GM19467 (cell line): ENCODE results near the gene PSMD10.

Experiments
- ATAC-seq: cut with Tn5 transposase; IDR thresholded peaks from one replicate; pipeline ENCODE4 v1.9.1; 2021; ENCODE audit warnings: mild to moderate bottlenecking, moderate library complexity; ENCODE audit not compliant: unreplicated experiment

PSMD10 gene, protein sequence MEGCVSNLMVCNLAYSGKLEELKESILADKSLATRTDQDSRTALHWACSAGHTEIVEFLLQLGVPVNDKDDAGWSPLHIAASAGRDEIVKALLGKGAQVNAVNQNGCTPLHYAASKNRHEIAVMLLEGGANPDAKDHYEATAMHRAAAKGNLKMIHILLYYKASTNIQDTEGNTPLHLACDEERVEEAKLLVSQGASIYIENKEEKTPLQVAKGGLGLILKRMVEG

DNA sequence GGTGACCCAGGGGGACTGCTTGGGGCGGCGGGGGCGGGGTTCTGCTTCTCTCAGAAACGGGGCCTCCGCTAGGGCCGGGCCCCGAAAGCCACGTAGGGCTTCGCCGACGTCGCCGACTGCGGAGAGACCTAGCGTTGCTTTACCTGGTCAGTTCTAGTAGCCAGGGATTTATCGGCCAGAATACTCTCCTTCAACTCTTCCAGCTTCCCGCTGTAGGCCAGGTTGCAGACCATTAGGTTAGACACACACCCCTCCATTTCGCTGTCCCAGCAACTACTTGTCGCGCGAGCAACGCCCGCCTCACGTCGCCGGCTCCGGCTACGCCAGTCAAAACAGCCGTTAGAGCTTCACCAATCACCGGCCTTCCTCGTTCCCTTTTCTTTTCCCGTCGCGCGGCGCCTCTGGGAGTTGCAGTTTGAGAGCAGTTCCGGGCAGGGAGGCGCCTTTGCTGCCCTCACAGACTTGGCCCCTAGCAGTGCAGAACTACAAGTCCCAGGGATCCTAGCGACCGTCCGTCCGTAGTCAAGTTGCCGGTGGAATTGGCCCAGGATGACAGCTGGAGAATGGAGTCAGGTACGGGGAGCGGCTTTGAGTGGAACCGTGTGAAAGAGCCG, at the start of gene PSMD10, which contains the start of gene ATG4A:
PSMD10 (minus strand) TSS at position 279 of the 614 bp plus-strand sequence; CDS start at position 257, 22 bp downstream.
ATG4A (plus strand) TSS at position 515 of the 614 bp plus-strand sequence; CDS start at position 564, 49 bp downstream.
- ATAC-seq: peak; percentile 96

DNA sequence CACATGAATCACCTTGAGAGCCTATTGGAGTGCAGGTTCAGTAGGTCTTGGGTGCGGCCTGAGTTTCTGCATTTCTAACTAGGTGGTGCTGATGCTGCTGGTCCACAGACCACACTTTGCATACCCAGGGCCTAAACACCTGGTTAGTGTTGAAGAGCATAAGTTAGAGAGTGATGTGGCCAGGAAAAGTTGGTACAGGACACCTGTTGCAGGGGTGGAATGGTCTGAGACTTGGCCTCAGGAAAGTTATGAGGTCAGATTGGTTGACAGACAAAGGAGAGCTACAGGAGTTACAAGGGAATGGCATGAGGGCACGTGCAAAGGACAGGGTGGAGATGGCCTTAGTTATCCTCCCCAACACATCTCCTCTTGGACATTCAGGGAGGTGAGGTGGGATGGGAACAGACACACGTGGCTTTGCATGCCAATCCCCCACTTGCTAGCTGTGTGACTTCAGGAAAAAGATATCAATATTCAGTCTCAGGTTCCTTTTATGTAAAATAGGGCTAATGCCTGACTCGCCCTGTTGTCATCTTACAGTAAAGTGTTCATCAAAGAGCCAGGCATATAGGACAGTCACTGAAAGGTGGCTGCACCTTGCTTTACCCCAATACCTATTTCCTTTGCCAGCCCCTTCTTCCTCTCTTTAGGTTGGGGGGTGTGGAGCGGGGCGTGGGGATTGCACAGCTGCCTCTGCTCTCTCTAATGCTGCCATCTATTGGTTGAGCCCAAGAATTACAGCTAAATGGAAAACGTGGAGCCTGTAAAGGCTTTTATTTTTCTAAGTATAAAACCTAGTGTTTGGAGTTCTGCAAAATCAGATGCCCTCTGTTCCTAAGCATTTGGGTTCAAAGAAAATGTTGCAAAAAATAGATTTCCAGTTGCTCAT, 47.7 kb upstream of the PSMD10 start:
- no peak for ATAC-seq

DNA sequence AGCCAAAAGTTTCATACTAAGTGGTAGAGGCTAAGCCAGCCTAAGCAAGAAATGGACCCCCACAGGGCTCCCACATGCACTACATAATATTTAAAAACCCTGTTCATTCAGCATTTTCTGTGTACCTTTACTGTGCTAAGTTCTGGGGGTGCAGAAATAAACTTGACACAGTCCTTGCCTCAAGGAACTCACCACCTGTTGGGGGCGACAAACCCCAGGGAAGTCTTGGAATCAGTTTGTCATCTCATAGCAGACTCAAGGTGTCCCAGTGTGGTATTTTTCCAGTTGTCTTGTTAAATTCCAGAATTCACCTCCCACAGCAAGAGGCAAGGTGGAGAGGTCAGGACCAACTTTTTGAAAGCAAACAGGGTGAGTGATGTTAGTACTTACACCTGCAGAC, 43.4 kb upstream of the PSMD10 start:
- ATAC-seq: no peak

DNA sequence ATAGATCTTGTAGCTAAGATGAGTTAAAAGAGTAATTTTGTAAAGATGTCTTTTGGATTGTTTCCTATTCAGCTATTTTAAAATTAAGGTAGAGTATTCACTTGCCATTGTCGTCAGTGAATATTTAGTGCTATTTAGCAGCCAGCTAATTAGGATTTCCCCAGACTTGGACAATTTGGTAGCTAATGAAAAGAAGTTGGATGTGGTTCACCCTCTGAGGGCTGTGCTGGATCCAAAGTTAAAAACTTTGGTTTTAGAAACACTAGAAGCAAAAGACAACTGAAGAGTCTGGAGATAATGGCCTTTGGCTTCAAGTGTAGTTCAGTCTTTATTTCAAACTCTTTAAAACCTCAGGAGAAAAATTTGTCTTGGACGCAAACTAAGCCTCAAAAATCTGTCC, 41.5 kb upstream of the PSMD10 start:
- no peak for ATAC-seq

DNA sequence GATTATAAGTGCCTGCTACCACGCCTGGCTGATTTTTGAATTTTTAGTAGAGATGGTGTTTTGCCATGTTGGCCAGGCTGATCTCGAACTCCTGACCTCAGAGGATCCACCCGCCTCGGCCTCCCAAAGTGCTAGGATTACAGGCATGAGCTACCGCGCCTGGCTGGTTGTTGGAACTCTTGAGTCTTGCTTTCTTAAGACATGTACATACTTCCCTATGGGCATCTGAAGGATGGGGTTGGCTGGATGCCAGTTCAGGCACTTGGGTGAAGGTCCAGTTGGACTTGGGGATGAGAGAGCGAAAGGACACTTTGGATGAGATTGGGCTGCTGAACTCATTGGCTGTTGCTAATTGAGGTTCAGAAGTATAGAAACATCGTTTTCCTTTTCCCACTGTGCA, 40.7 kb upstream of the PSMD10 start:
- ATAC-seq: no peak

DNA sequence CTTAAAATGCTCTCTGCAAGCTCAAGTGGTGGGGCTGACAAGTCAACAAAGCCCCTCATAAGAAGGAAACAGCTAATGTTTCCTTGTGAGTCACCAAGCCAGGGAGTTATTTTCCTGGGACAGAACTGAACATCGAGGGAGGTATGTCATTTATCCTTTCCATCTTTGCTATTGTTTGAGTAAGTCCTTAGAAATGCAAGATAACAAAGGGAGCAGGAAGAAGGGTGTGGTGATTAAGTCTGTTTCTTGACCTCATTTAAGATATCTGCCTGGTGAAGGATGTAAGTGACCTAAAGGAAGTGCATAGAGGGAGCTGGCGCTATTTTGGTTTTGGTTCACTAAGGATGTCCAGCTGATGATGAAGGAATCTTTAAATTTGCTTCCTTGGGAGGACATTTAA, 40.1 kb upstream of the PSMD10 start:
- no peak for ATAC-seq

DNA sequence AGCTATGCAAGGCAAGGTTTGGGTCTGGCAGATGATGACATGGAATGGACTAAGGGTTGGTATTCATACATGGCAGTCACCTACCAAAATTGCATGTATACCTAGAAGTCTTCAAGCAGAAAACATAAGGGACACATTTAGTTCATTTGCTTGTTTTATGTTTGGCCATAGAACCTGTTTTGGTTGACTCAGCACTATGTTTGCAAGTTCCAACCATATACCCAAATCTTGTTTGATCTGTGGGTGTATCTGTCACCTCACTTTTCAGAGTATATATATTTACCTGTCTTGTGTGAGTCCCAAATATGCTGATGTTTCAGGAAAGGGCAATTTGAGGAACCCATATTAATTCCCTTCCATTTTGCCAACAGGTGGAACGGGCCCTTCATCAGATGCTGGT, 39.5 kb upstream of the PSMD10 start:
- ATAC-seq: no peak

DNA sequence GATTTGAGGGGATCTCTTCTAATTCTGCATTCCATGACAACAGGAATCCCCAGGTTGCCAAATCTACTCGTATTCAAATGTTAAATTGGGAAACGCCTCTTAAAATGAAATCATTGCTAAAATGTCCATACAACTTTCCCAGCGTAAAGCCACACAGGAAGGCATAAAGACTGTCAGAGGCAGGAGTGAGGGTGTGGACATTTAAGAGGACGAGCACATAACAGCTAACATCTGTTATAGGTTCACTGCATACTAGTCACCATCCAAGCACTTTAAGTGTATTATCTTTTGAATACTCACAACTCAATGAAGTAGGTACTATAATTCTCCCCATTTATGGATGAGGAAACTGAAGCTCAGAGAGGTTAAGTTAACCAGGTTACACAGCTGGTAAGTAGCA, 35.8 kb upstream of the PSMD10 start:
- ATAC-seq: no peak

DNA sequence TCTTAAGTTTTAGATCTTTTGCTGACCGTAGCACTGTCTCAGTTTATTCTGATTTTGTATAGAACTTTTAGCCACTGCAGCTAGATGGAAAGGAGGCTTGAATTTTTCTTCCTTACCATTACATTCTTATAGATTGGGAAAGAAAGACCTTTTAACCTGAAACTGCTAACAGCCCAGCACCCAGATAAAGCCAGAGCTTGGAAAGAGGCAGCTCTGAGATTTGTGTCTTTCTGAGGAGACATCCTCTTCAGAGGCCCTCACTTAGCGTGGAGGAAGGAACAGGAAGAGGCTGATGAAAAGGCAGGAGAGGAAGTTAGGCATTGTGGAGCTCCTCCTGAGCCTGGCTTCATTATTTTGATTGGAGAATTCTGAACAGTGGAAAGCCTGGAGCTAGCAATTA, 35.3 kb upstream of the PSMD10 start:
- ATAC-seq: no peak

DNA sequence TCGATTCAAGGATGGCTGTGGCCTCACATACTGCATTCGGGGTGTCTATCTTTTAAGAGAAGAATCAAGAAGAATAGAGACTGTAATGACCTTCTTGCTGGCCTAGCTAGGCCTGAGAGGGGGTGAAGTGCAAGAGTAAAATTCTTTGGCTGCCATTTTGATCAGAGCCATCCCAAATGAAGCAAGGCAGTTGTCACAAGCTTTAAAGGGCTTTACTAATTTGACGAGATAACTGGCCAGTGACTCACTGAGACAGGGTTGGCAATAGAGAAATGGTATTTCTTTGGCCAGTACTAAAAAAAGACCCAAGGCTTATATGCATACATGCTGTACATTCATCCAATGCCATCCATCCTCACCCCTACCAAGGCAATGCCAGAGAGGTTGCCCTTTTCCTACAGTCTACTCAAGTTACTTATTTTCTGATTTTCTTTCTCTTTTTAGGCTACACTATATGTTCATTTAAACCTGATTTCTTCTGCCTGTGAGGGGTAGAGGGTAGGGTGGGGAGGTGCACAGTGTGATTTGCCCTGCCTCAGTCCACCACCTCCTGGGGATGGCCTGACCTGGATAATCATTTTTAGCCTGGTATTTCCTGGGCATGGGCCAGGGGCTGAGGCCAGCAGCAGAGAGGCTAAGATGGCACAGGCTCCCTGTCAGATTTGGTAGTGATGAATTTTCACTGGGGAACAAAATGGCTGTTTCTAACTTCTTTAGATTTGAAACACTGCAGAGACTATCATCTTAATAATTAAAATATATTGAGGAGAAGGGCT, 32.4 kb upstream of the PSMD10 start:
- ATAC-seq: no peak

DNA sequence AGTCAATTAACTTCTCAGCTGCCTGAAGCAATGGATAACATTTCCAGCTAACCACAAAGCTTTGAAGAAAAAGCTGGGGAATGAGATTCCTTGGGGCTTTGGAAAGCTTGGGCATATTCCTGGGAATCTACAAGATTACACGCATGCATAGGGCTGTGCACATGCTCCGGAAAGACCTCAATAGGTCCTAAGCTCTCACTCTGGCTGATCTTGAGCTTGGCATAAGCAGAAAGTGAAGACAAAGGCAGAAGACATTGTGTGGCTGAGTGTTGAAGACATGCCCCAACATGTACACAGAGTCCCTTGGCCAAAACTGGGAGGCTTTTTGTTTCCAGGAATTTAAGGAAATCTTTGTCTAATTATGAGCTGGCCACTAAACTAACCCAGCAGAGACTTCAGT, 31.4 kb upstream of the PSMD10 start:
- no peak for ATAC-seq

DNA sequence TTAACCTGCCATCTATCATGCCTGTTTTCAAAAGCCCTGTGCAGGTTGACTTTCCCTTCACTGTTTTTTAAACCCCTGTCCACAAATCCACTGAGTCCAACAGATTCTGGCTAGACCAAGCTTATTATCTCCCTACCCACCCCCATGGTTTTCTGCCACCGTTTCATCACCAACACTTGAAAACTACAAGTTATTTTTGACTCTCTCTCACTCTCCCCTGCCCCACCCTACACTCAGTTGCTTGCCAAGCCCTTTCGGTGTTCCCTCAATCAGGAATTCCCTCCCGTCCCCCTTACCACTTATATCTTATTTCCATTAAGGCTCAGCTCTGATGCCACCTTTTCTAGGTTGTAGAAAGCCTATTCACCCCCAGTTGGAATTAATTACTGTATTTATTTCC, 29.9 kb upstream of the PSMD10 start:
- no peak for ATAC-seq

DNA sequence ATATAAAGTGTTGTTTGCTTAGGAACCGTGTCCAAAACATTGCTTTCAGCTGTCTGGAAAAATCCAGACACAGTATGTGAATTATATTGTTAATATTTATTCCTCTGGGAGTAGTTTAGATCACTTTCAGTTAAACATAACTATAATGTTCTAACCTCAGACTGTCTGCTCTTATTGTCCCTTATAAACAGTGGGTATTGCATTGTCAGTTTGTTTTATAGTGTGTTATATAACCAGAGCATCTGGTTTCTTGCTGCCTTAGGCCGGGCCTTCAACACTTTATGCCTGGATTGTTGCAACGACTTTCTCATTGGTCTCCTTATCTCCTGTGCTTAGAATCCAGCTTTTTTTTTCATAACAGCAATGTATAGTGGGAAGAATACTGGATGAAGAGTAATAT, 26.6 kb upstream of the PSMD10 start:
- ATAC-seq: no peak

DNA sequence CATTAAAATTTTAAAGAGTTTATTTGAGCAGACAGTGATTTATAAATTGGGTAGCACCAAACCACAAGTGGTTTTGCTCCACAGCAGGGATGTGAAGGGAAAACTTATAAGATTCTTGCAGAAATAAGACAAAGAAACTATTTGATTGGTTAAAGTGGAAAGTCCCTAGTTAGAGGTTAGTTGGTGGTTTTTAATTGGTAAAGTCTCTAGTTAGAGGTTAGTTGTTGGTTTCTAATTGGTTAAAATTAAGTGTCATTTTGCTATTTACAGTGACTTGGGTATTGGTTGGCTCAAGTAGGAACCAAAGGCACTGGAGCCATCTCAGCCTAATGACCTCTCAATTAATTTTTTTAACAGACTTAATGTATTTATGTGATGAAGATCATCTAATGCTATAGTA, 23.2 kb upstream of the PSMD10 start:
- ATAC-seq: no peak

DNA sequence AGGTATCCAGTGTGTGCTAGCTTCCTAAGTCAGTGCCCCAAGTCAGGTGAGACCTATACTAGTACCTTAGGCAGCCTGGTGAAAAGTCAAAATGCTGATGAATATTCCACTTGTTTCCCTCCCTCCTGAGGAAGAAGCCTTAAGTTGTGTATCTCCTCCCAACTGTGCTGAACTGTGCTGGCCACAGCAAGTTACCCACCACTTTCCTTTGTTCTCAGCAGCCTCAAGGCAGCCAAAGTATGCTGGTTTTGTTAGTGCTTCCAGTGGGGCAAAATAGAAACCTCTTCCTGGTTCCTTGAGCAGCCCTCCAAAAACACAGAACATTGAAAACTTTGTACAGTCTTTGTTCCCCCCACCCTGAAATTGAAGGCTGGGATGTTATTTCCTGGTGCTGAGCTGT, 14.1 kb upstream of the PSMD10 start:
- no peak for ATAC-seq

DNA sequence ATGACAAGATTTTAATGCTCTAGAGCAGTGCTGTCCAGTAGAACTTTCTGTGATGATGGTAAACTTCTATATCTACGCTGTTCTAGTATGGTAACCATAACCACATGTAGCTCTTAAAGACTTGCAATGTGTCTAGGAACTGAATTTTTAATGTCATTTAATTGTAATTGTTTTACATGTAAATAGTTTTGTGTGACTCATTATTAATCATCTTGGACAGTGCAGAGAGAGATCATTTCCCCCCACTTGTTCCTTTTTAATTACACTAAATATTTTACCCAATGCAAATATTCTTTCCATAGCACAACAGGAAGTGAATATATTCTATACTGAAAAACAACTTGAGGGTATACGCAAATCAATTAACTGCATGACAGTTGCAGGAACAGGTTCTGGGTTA, 6.0 kb upstream of the PSMD10 start:
- no peak for ATAC-seq

DNA sequence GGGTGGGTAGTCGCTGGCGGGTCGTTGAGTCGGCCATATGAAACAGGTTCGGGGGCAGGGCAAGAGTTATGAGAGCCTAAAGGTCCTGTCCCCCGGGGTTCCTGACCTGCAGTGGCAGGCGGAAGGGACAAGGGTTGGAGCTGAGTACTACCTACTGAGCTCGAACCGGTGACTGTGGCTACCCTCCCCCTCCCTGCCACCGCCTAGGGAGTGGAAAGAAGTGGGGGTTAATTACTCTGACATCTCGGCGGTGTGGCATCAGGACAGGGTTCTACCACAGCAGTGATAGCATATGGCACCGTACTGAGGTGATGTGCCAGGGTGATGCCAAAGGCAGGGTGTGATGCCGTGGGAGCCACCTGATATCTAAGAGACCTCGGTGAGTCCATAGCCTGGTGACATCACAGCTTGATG, 543 bp upstream of the PSMD10 start:
- peak; percentile 34 for ATAC-seq

DNA sequence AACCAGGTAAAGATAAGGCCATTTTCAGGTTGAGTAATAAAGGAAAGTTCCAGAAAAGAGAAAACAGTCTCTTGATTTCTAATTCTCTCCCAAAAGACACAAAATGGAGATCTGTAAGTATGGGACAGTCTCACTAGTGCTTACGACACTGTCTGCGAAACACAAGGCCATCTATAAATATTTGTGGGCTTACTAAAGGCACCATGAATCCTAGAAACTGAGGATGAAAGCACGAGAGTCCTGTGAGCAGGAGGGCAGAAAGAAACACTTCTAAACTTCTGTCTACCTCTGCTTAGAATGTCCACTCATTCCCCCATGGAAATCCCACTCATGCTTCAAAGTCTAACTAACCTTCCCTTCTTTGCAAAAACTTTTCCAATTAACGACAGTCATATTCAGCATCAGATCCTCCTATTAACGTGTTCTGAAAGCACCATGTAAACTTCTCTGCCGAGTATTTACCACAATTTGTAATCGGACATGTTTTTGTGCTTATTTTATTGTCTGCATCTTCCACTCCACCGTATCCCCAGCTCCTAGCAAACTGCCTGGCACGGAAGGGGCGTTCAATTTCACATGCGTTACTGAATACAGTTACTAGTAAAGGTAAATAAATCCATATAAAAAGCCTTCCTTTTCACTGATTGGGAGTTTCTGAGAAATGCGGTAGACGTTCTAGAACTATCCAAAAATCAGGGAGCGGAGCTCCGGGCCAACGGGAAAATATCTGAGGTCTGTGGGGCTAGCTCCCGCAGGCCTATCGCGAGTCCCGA, 665 bp downstream of the PSMD10 start:
- no peak for ATAC-seq

DNA sequence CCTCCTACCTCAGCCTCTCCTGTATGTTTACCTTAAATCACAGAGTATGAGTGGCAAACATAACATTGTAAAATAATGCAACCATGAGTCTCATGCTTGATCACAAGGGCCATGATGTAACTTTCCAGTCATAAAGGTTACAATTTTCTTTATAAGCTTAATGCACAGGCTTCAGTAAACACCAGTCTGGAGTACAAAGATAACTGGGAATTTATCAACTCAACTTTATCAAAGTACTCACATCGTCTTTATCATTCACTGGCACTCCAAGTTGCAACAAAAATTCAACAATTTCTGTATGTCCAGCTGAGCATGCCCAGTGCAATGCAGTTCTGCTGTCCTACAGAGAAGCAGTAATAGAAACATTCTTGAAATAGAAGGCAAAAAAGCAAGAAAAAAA, 2.8 kb downstream of the PSMD10 start:
- no peak for ATAC-seq

DNA sequence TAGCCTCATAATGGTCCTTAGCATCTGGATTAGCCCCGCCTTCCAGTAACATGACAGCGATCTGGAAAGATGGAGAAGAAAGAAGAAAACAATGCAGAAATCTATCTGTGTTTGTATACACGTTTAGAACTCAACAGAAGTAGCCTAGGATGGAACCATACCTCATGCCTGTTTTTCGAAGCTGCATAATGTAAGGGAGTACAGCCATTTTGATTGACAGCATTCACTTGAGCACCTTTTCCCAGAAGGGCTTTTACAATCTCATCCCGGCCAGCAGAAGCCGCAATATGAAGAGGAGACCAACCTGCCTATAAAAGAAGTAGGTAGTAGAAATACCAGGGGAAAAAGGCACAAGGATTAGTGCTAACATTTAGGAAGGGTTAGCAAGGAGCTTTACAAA, 3.5 kb downstream of the PSMD10 start:
- no peak for ATAC-seq
